SK-N-SH treated with all-trans-retinoic acid at 6 μM for 48 hours (cell line): Measurements from ENCODE around the gene CTNNA3.

Experiments
- ARNTL ChIP-seq: fragments of 450-650 bp; formaldehyde crosslinking; IDR thresholded peaks from 2 replicates; pipeline ENCODE4 v1.5.0; 2020; ENCODE audit warnings: low read depth, mild to moderate bottlenecking, moderate library complexity, borderline replicate concordance
- ESRRG ChIP-seq: fragments of 250-450 bp; sonication (Bioruptor Pico); IDR thresholded peaks from 2 replicates; pipeline ENCODE4 v1.6.1; 2021; ENCODE audit warnings: mild to moderate bottlenecking
- OSR1 ChIP-seq: fragments of 250-450 bp; sonication (Bioruptor Pico); IDR thresholded peaks from 2 replicates; pipeline ENCODE4 v1.8.0; 2022; ENCODE audit warnings: moderate library complexity, mild to moderate bottlenecking, inconsistent platforms
- TCF4 ChIP-seq: fragments of 250-450 bp; sonication (Bioruptor Pico); IDR thresholded peaks from 2 replicates; pipeline ENCODE4 v1.8.0; 2021; ENCODE audit warnings: mild to moderate bottlenecking, moderate library complexity, borderline replicate concordance
- TOX ChIP-seq: fragments of 250-450 bp; sonication (Bioruptor Pico); IDR thresholded peaks from 2 replicates; pipeline ENCODE4 v1.8.0; 2021; ENCODE audit warnings: mild to moderate bottlenecking, moderate library complexity, borderline replicate concordance
- ZFP3 ChIP-seq: fragments of 250-450 bp; sonication (Bioruptor Pico); IDR thresholded peaks from 2 replicates; pipeline ENCODE4 v1.5.0; 2020; ENCODE audit warnings: mild to moderate bottlenecking, moderate library complexity
- ZFP30 ChIP-seq: fragments of 450-650 bp; formaldehyde crosslinking; IDR thresholded peaks from 2 replicates; pipeline ENCODE4 v1.5.0; 2022; ENCODE audit warnings: mild to moderate bottlenecking, moderate library complexity

- no peak for TF ChIP-seq OSR1 (CRISPR knock-in tag)
- no peak for TF ChIP-seq ARNTL (CRISPR knock-in tag)
- TF ChIP-seq ZFP30 (CRISPR knock-in tag): no peak
- no peak for TF ChIP-seq ESRRG (CRISPR knock-in tag)
- TF ChIP-seq TOX (CRISPR knock-in tag): no peak
- no peak for TF ChIP-seq TCF4 (CRISPR knock-in tag)
- TF ChIP-seq ZFP3 (CRISPR knock-in tag): no peak
Observed at GRCh38 chr10:66049335-66049734, 1646.7 kb downstream of the CTNNA3 start.
